Calu3 (cell line): ENCODE data around the gene SH3RF3. TPM values are rescaled to one million over a fixed set of nuclear protein-coding genes. Genes with fewer than 3 reads are reported as not detected.

ENCODE experiments used
- BruUV-seq: library from RNA; stranded (reverse); fragments of 400-500 nt; replicated peaks from 2 replicates; lab custom pipeline; 2021; lab: Mats Ljungman, UMichigan
- CTCF ChIA-PET: fragments of 300-600 bp; sonication (Branson Sonifier 250); formaldehyde crosslinking; loops from one replicate; lab custom pipeline; 2022; ENCODE audit warnings: antibody characterized with exemption; lab: Charles Lee
- DNase-seq: peaks from one replicate; pipeline ENCODE4 v3.0.0; 2022
- H3K27ac Mint-ChIP-seq: one replicate; pipeline ENCODE4 v1.8.0; 2022; ENCODE audit warnings: mixed read lengths; ENCODE audit not compliant: unreplicated experiment
- H3K27me3 Mint-ChIP-seq: one replicate; pipeline ENCODE4 v1.8.0; 2022; ENCODE audit warnings: mixed read lengths; ENCODE audit not compliant: unreplicated experiment
- H3K36me3 Mint-ChIP-seq: one replicate; pipeline ENCODE4 v1.8.0; 2022; ENCODE audit warnings: mild to moderate bottlenecking, moderate library complexity, mixed read lengths; ENCODE audit not compliant: insufficient read depth, unreplicated experiment
- H3K4me1 Mint-ChIP-seq: one replicate; pipeline ENCODE4 v1.8.0; 2022; ENCODE audit warnings: mild to moderate bottlenecking, low read depth, mixed read lengths; ENCODE audit not compliant: unreplicated experiment
- H3K4me3 Mint-ChIP-seq: one replicate; pipeline ENCODE4 v1.8.0; 2022; ENCODE audit warnings: mild to moderate bottlenecking, low read depth, moderate library complexity, mixed read lengths; ENCODE audit not compliant: unreplicated experiment
- H3K9me3 Mint-ChIP-seq: one replicate; pipeline ENCODE4 v1.8.0; 2022; ENCODE audit warnings: low read depth, mixed read lengths; ENCODE audit not compliant: unreplicated experiment
- CTCF ChIP-seq: fragments of 200-600 bp; IDR thresholded peaks from one replicate; pipeline ENCODE4 v1.8.0; 2022; ENCODE audit warnings: antibody characterized with exemption; ENCODE audit not compliant: unreplicated experiment
- intact Hi-C: fragments of 100-400 bp; cut with micrococcal nuclease; formaldehyde crosslinking; loops from one replicate; pipeline ENCODE4 v1.10.0; 2022; ENCODE audit not compliant: unreplicated experiment
- total RNA-seq: library from RNA; stranded (reverse); gene quantifications from 2 replicates; pipeline ENCODE4 v1.2.3, GENCODE V29; 2022

Gene SH3RF3
- total RNA-seq, 1 experiment from 2014 or later, result 0.17 TPM

GRCh38 chr2:109246176-109246575 lies 117.2 kb downstream of the SH3RF3 start:
- no peak for TF ChIP-seq CTCF
- Mint-ChIP-seq H3K4me1 (peaks cover 30% of the 10 kb centered on the region), H3K27me3 (peaks cover 35% of the 10 kb centered on the region), H3K9me3 (no peaks in the 10 kb centered on the region), H3K27ac (no peak overlapping the region), H3K4me3 (no peak overlapping the region), H3K36me3 (no peaks in the 10 kb centered on the region)
- no TSS peak for BruUV-seq
- intact Hi-C loops, result no loop called here
- CTCF ChIA-PET, result no interaction called here
- no peak for DNase-seq

GRCh38 chr2:109246616-109247015 lies 117.6 kb downstream of the SH3RF3 start:
- H3K36me3 Mint-ChIP-seq, result no peaks in the 10 kb centered on the region
- H3K9me3 Mint-ChIP-seq, result no peaks in the 10 kb centered on the region
- CTCF ChIA-PET, result no interaction called here
- H3K4me1 Mint-ChIP-seq, result peaks cover 30% of the 10 kb centered on the region
- no peak overlapping the region for H3K27ac Mint-ChIP-seq
- TF ChIP-seq CTCF, result no peak
- no peak overlapping the region for H3K4me3 Mint-ChIP-seq
- BruUV-seq, result no TSS peak
- intact Hi-C loops, result no loop called here
- H3K27me3 Mint-ChIP-seq, result peaks cover 33% of the 10 kb centered on the region
- DNase-seq, result no peak

DNA sequence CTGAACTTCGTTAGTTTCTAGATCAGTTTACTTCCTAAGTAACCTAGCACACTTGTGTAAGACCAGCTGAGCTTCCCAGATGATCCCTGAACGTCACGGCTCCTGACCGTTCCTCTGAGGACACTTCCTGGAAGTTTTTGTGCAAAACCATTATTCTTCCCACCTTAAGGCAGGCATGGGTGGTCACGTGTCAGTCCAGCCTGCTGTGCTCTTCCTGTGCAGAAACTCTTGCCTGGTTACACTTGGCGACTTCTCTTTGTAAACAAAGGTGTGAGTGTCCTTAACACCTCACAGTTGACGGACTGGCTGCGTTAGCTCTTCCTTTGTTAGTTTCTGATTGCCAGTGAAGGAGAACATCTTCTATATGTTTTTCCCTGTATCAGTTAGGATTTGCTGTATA lies 118.3 kb downstream of the SH3RF3 start:
- no peak overlapping the region for H3K27ac Mint-ChIP-seq
- no TSS peak for BruUV-seq
- no peak overlapping the region for H3K4me3 Mint-ChIP-seq
- peaks cover 33% of the 10 kb centered on the region for H3K27me3 Mint-ChIP-seq
- TF ChIP-seq CTCF, result no peak
- DNase-seq, result no peak
- CTCF ChIA-PET, result no interaction called here
- no peaks in the 10 kb centered on the region for H3K36me3 Mint-ChIP-seq
- intact Hi-C loops, result no loop called here
- H3K4me1 Mint-ChIP-seq, result peaks cover 25% of the 10 kb centered on the region
- H3K9me3 Mint-ChIP-seq, result no peaks in the 10 kb centered on the region

DNA sequence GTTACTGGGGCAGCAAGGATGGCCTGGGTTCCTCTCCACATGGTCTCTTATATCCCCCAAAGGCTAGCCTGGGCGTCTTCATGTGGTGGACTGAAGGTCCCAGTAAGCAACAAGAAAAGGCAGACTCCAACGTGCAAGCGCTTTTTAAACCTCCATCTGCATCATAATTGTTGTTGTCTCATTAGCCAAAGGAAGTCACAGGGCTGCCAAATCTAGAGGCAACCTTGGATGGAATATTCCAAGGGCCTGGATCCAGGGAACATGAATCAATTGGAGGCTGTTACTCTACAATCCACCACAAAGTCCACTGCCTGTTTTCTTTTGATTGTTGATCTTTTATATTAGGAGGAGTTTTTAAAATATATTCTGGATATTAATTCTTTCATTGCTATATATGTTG lies 118.8 kb downstream of the SH3RF3 start:
- DNase-seq, result no peak
- Mint-ChIP-seq H3K4me1 (peaks cover 20% of the 10 kb centered on the region), H3K27me3 (peaks cover 33% of the 10 kb centered on the region), H3K36me3 (no peaks in the 10 kb centered on the region), H3K27ac (no peak overlapping the region), H3K4me3 (no peak overlapping the region), H3K9me3 (no peaks in the 10 kb centered on the region)
- CTCF ChIA-PET, result no interaction called here
- no peak for TF ChIP-seq CTCF
- intact Hi-C loops, result no loop called here
- no TSS peak for BruUV-seq
